DMS153 treated with DMSO at 0.1 percent for 48 hours (cell line): ENCODE results near the gene GOLGA6L9.
"Not testable (repeated sequence)": the region's sequence is repeated elsewhere in the genome, so short reads cannot be mapped to it uniquely, and the experiment has no call there.

Experiments
- DNase-seq: peaks from one replicate; lab custom pipeline; 2025; ENCODE audit not compliant: unreplicated experiment; lab: John Stamatoyannopoulos, UW

GOLGA6L9 gene, protein sequence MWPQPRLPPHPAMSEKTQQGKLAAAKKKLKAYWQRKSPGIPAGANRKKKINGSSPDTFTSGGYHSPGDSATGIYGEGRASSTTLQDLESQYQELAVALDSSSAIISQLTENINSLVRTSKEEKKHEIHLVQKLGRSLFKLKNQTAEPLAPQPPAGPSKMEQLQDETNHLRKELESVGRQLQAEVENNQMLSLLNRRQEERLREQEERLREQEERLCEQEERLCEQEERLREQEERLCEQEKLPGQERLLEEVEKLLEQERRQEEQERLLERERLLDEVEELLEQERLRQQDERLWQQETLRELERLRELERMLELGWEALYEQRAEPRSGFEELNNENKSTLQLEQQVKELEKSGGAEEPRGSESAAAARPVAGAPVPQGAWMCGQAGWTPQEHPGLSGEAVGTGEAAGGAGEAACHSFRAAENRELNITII

DNA sequence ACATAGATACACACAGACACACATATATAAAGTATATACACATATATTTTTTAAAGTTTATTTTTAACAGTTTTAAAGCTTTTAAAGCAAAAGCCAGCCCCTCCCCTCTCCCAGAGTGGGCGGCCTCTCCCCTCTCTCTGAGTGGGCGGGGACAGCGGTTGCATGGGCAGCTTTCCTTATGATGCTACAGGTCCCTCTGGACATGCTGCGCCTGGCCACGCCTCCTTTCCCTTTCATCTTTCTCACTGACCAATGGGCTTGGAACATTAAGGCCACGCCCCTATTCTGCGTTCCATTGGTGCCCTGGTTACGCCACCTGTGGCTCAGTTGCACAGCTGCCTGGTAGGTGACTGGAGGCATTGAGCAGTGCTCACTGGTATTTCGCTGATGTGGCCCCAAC is at the start of gene GOLGA6L9:
TSS of gene GOLGA6L9 (plus strand) at position 124 of the 400 bp plus-strand sequence. CDS start at position 388, 264 bp downstream.
- not testable (repeated sequence) for DNase-seq

DNA sequence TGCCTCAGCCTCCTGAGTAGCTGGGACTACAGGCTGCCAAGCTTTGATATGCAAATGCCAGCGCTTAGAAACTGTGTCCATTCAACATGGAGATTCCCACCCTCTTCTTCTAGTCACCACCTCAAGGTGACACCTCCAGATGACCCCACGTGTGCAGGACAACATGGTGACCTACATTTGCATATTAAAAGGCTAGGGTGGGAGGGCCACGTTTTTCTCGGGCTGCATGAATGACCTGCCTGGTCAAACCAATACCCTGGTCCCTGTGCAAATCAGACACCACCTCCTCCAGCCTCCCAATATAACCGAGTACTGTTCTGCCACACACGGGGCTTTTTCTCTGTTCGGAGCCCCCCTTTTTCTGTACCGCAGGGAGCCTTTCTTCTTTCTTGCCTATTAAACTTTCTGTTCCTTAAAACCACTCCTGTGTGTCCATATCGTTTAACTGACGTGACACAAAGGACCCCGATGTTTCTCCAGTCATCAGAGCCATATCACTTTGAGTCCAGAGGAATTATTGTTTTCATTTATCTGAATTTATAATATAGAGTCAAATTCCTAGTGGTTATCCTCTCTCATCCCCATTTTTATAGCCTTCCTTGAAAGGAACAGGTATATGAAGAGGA is 48.2 kb upstream of the GOLGA6L9 start:
- not testable (repeated sequence) for DNase-seq

DNA sequence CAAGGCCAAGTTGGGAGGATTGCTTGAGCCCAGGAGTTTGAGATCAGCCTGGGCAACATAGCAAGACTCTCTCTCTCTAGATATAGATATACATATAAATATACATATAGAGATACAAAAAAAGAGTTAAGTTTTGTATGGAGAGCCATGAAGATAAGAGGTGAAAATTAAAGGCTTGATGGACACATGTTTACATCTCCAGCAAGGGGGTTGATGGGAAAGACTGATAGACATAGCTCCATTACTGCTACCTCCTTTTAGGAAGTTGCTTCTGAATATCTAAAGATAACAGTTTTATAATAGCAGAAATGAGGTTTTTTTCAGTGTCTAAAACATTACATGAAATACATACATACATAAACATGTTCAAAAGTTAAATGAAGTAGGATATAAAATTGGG is 42.4 kb upstream of the GOLGA6L9 start:
- not testable (repeated sequence) for DNase-seq

DNA sequence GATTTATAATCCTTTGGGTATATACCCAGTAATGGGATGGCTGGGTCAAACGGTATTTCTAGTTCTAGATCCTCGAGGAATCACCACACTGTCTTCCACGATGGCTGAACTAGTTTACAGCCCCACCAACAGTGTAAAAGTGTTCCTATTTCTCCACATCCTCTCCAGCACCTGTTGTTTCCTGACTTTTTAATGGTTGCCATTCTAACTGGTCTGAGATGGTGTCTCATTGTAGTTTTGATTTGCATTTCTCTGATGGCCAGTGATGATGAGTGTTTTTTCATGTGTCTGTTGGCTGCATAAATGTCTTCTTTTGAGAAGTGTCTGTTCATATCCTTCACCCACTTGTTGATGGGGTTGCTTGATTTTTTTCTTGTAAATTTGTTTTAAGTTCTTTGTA is 39.5 kb upstream of the GOLGA6L9 start:
- DNase-seq = not testable (repeated sequence)

DNA sequence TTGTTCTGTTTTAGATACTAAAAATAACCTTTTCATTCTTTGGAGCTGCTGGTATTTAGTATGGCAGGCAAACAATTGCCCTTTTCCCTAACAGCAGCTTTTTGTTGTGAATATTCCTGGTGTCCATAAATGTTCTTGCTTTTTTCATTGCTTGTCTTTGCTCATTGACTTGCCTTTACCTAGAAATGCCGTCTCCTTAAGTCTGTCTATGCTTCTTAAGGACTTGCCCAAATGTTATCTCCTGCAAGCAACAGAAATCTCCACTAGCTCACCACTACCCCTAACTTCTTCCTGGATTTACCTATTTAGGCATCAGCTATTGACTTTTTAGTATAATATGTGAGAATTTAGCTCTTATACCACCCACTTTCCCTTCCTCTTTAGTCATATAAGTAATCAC is 37.5 kb upstream of the GOLGA6L9 start:
- not testable (repeated sequence) for DNase-seq

DNA sequence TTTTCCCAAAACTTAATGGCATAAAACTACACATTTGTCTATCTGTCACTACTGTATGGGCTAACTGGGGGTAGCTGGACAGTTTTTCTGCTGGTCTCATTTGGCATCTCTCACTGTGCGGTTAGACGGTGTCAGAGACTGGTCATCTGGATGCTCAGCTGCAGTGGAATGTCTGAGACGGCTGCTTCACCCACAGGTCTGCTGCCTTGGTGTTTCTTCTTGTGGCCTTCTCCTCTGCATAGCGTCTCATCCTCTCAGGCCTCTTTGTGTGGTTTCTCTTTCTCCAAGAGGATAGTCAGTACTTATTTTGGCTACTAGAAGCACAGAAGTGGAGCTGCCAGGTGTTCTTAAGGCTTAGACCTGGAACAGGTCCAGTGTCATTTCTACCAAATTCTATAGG is 35.9 kb upstream of the GOLGA6L9 start:
- DNase-seq = no peak

DNA sequence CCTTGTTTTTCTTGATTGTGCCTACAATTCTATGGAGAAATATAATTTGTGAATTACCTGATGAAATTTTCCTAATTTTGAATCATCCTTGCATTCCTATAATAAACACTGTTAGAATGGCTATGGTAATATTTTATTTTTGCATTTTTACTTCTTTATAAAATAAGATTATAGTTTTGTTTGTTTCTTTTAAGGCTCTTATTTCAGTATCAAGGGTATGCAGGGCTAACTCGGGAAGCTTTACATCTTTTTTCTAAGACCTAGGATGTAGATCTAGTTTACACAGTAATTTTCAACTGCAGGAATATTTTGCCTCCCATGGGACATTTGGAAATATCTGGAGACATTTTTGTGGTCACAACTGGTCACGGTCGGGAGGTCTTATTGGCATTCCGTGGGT is 33.8 kb upstream of the GOLGA6L9 start:
- not testable (repeated sequence) for DNase-seq

DNA sequence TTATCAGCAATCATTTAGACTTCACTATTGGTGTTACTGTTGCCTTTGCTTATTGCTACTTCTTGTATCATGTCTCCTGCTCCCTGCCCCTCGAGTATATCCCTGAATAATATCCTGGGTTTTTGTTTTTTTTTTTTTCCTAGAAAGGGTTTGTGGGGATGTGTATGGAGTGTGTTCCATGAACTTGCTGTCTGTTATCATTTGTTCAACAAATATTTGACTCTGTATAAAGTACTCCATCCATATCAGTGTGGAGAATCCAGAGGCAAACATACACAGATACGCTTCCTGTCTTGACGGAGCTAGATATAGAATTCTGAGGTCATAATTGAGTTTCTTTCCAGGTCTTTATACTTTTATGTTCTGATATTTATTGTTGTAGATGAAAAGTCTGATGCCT is 31.8 kb upstream of the GOLGA6L9 start:
- no peak for DNase-seq

DNA sequence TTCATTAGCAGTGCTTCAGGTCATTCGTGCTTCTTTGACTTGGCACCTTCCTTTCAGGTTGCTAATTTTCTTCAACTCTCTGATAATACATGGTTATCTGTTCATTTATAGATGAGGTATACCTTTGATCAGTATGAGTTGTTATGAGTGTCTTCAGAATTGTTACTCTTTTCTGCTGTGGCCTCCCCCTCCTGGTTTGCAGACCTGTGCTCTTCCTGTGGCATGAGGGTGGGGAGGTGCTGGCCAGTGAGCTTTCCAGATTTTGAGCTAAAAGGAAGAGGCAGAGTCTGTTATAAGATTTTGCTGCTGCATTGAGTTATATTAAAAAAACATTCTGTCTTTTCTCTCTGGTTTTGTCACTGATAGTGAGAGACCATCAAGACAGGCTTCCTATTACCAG is 30.8 kb upstream of the GOLGA6L9 start:
- DNase-seq = no peak

DNA sequence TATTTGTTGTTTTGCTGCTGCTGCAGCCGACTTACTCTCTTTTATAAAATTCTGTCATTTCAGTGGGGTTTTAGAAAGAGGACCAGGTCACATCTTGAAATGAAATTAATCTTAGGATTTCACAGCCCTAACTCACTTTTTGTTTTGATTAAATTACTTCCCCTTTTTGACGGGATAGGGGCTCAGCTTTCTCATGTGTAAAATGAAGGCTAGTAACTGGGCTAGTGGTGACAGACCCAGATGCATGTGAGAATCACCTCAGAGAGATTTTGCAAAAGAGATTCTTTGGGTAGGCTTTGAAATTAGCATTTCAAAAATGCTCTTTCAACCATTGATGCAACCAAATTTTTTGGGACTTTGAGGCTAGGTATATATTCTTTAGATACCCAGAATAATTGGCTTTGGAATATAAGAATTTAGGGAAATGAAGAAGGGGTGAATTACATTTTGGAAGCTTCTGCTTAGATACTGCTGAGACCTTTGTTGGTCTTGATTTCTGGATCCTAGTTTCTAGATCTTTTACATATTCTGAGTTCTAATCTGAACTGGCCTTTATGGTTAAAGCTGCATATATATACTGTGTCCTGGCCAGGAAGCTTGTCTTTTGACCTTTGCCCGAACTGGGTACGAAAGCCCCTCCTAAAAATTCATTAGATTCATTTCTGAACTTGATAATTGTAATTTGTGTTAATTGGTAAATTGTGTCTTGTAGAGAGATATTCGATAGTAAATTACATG is 30.1 kb upstream of the GOLGA6L9 start:
- not testable (repeated sequence) for DNase-seq

DNA sequence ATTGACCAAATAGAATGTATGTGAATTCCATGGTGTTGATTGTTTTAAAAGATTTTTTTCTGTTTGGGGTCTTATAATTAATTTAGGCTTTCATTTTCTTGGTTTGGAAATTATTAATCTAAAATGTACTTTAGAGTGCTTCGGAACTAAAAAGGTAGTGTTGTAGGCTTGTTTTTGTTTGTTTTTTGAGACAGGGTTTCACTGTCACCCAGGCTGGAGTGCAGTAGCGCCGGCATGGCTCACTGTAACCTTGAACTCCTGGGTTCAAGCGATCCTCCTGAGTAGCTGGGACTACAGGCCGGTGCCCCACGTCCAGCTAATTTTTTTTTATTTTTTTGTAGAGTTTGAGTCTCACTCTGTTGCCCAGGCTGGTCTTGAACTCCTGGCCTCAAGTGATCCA is 27.7 kb upstream of the GOLGA6L9 start:
- DNase-seq = not testable (repeated sequence)

DNA sequence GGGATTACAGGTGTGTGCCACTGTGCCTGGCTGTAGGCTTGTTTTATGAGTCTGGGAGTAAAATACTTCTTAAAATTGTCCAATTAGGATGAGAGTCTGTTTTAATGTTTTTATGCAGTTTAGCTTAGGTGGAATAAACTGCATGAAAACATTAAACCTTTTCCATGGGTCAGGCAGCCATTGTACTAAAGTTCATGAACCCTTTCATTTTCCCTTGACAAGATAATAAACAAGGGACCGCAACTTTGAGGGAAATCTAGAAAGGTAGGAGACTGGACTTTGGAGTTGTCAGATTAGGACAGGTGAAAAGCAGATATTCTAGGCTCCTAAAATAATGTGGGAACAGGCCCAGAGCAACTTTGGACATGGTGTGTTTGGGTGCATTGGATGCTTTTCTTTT is 27.3 kb upstream of the GOLGA6L9 start:
- not testable (repeated sequence) for DNase-seq

DNA sequence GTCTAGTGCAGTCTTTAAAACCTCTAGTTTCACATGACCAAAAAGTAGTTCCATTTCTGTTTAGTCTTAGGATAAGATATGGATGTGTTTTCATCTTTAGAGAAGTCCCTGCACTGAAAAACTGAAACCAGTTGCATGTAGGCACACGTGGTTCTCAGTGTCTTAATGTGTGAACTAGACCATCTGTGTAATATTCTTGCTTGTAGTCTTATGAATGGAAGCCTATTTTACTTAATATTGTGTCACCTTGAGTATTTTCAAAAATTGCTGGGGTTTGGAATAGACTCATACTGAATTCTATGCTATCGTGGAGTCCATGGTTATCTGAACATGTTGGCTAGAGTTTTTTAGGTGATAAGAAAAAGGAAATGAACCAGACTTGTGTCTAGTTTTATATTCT is 23.4 kb upstream of the GOLGA6L9 start:
- DNase-seq = not testable (repeated sequence)

DNA sequence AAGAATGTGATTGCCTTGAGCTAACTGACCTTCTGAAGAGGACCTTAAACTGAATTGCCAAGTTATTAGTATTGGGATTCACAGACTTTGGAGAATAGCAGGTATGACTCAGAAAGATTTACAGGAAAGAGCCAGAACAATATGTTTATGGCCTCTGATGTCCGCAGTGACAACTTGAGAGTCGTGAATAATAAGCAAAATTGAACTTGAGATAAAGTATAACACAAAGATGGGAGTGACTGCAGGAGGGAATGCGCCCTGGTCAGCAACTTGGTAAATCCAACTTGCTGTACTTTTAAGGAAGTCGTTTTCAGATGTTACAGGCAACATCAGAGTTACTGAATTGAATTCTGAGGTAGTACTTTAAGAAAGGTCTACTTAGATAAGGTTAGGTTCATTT is 19.3 kb upstream of the GOLGA6L9 start:
- DNase-seq = not testable (repeated sequence)

DNA sequence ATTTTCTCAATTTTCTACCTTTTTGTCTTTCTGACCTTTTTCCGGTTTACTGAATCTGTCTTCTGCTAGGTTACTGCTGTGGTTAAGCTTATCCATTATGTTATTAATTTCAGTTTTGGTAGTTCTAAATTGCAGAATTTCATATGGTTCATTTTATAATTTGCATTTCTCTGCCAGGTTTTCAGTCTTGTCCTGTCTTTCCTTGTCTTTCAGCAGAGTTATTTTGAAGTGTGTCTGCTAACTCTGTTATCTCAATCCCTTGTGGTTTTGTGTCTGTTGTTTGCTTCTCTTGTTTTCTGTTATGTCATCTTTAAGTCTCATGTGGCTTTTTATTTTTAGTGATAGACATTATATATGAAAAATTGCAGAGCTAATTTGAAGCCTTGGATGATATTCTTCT is 18.0 kb upstream of the GOLGA6L9 start:
- not testable (repeated sequence) for DNase-seq

DNA sequence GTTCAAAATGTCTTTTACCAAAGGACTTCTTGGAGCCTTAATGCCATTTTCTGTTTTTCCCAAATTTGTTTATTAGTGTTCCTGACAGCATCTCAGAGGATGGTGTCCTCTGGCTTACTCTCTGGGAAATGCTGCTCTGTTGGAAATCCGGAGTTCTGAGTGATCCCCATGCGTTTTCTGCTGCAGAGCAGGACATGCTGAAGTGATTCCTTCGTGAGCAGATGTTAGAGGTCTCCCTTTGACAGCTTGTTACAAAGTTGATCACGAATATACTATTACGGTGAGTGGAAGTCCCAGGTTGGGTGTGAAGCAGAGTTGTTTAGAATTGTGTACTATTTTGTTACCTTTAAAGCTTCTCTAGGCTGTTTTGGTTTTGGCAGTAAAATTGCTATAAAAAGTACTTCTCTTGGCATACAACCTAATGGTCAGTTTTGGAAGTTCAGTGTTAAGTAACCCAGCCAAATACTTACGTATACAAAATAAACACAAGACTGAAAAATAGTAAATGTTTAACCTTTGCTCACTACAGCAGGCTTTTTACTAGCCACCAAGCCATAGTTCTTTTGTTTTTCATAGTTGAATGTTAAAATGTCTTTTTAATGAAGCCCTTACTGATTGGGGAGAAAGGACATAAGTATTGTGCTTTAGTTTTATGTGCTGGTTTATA is 15.0 kb upstream of the GOLGA6L9 start:
- DNase-seq = not testable (repeated sequence)

DNA sequence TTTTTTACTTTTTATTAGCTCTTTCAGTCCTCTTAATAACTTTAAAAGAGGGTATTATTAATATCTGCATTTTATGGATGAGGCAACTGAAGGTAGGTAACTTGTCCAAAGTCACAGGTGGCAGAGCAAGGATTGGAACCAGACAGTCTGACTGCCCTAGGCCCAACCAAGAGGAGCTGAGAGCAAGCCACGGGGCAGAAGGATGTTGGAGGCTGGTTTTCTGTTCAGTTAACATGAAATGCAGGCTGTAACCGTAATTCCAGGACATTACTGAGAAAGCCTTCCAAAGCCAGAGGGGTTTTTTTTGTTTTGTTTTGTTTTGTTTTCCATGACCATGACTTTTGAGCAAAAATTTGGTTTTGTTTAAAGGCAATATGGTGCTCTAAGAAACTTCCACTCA is 9.1 kb upstream of the GOLGA6L9 start:
- DNase-seq = not testable (repeated sequence)

DNA sequence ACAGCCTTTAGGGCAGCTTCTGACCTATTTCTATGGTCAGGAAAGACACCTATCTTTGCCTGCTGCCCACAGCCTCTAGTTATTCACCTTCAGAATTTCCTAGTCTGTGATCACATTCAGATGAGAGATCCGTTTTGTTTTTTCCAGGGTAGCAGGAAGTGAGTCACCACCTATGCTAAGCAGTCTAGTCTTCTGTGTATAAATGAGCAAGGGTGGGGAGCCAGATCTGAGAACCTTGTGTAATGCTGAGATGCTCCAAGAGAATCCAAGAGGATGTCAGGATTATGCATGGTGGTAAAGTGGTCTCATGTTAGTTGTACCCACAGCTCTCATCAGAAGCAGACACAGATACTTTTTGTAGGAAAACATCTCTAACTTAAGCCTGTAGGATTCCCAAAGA is 8.7 kb upstream of the GOLGA6L9 start:
- DNase-seq = not testable (repeated sequence)

DNA sequence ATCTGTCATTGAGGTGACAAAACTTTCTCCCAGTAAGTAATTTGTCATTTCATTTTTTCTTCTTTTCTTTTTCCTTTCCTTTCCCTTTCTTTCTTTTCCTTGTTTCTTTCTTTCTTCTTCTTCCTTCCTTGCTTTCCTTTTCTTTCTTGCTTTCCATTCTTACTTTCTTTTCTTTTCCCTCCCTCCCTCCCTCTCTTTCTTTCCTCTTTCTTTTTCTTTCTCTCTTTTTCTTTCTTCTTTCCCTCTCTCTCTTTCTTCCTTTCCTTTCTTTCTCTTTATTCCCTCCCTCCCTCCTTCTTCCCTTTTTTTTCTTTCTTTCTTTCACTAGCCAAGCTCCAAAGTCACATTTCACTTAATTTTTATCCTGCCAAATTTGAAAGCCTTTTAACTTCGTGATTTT is 2.5 kb upstream of the GOLGA6L9 start:
- not testable (repeated sequence) for DNase-seq

DNA sequence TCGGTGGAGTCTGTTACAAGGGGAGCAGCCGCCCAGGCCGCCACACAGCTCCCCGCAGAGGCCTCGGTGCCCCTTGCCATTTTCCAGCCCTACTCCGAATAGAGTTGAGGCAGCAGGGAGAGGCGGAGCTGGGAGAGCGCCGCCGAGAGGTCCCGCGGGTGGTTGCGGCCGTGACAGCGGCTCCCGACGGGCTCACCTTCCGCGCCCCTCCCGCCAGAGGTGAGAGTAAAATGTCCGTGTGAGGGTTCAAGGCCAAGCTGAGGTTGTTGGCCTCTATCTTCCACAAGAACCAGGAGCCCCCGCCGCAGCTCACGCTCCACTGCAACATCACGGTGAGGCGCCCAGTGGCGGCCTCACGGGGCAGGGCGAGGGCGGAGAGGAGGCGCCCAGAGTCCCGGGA is 15.8 kb downstream of the GOLGA6L9 start:
- DNase-seq = not testable (repeated sequence)

DNA sequence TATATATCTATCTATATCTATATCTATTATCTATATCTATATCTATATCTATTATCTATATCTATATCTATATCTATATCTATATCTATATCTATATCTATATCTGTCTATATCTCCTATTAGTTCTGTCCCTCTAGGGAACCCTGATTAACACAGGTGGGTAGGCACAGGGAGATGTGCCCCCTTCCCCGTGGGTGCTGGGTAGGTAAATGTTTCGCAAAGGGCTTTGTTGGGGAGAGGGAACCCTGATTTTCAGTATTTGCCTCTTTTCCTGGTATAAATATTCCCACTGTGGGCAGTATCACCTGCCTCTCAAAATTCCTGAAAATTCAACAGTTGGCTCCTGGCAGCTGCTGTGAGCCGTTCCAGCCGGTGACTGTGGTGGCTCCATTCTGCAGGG is 27.7 kb downstream of the GOLGA6L9 start:
- DNase-seq = not testable (repeated sequence)
